Activated CD8-positive, alpha-beta memory T cell treated with anti-CD3 and anti-CD28 coated beads, Interleukin-2, amount 50 U/mL, for 24 hours (primary cell): ENCODE data around the gene CLEC4C.

Experiments used
- DNase-seq: peaks from one replicate; pipeline ENCODE4 v3.0.0-alpha.2; 2020; ENCODE audit errors: extremely low read depth

Gene CLEC4C

DNA sequence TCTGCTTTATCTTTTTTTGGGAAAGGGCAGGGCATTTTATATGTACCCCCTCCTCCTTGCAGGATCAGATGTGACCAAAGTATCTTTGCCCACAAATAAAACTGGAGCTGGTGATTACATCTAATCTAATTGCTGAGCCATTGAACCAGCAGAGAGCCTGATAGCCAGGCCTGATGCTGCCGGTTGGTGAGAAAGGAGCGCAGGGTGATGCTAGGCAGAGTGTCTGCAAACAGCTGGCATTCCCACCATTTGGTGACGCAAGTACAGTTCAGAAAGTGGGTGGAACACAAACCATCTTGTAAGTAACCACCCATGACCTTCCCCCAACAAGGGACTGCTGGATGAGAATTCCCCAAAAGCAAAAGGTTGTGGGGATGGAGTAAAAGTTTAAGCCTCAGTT is 23.2 kb downstream of the CLEC4C start:
- no peak for DNase-seq

- no peak for DNase-seq
Measured at GRCh38 chr12:7719946-7720730, 27.0 kb downstream of the CLEC4C start.

GRCh38 chr12:7716381-7716780 is 30.8 kb downstream of the CLEC4C start:
- no peak for DNase-seq

- no peak for DNase-seq
Measured at GRCh38 chr12:7712841-7713442, 34.2 kb downstream of the CLEC4C start.

DNA sequence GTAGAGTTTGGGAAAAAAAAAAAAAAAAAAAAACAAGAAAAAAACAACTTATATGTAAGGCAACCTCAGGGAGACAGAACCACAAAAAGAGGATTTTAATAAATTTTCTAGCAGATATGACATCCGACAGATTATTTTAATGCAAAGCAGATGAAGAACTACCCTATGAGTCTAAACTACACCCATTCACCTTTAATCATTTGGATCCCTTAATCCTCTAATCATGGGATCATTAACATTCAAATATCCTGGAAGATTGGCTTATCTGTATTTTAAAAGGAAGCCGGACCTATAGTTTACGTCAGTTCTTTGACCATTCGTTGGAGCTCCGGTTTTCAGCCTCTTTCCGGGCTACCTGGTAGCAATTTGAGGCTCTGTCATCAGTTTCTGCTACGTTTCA is 36.0 kb downstream of the CLEC4C start, which contains the start of gene DPPA3:
DPPA3 (plus strand) TSS at position 301 of the 400 bp plus-strand sequence. CDS start 138 bp downstream, outside the sequence.
- DNase-seq, result no peak

GRCh38 chr12:7709969-7710675 is 37.1 kb downstream of the CLEC4C start:
- no peak for DNase-seq

- no peak for DNase-seq
Measured at GRCh38 chr12:7705846-7706245, 41.3 kb downstream of the CLEC4C start.

DNA sequence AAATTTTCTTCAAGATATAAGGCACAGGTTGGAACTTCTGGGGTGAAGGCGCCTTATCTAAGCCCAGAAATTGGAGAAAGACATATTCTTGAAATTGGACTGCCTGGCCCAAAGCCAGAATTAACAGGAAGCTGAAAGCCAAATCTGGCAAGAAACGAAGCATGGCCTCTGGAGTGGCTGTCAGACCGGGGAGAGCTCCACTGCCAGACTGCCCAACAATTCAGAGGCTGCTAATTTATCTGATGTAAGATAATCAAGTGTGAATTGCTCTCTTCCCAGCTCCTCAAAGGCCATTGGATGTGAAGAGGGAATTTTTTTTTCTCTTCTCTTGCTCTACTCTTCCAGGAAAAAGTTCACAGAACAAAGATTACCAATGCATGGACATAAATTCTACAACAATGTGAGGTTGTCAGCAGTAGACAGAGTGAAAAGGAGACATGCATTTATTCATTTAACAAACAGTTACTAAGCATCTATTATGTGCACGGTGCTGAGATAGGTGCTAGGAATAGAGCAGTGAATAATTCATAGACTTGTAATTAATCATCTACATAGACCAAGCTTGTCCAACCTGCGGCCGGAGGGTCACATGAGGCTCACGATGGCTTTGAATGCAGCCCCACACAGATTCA is 51.5 kb downstream of the CLEC4C start, which contains the start of gene GDF3:
GDF3 (minus strand) TSS at position 210 of the 632 bp plus-strand sequence; CDS start at position 163, 47 bp downstream.
- DNase-seq, result no peak

DNA sequence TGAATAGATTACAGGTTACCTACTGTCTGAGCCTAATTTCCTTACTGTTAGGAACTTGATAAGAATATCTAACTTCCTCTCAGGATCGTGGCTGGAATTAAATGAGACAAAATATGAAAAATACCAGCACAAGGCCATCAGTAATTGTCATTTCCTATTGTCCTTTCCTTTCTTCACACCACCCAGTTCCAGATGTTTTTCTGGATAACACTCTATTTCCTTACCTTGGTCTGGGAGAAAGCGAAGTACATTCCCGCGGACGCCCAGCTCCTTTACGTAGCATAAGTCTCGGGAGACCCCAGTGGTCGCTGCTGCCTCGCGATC is 52.0 kb downstream of the CLEC4C start:
- no peak for DNase-seq

DNA sequence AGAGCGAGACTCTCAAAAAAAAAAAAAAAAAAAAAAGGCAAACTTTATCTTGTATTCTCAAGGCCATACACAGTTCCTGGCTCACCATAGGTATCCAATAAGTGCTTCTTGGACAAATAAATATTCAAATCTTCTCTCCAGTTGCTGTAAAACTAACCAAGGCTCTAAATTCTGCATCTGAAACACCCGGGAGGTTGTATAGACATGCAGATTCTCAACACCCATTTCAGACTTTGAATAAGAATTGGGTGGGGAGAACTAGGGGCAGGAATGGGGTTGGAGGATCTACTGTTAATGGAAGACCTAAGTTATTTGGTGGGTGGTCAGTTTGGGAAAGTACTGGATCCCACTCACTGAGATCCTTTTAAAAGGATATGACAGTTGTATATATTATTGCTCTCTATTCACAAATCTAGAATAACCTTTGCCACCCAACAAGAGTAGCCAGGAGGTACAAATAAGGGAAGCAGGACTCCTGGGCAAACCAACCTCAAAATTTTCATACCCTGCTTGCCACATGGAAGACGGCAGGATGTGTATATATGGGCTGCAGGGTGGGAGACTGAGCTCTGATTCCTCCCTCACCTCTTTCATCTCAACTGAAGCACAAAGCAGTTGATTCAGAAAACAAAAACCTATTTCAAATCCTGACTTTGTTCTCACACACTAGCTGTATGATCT is 52.5 kb downstream of the CLEC4C start:
- no peak for DNase-seq

DNA sequence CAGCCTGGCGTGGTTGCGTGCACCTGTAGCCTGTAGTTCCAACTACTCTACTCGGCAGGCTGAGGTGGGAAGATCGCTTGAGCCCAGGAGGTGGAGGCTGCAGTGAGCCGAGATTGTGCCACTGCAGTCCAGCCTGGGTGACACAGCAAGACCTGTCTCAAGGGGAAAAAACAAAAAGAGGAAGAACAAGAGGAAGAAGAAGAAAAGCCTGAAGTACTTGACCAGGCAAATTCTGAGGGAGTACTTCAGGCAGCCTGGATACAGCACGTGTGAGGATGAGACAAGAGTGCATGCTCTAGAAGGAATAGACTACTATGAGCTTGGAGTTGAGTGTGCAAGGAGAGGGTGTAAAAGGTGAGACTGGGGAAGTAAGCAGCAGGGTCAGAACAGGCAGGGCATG is 53.4 kb downstream of the CLEC4C start:
- no peak for DNase-seq

DNA sequence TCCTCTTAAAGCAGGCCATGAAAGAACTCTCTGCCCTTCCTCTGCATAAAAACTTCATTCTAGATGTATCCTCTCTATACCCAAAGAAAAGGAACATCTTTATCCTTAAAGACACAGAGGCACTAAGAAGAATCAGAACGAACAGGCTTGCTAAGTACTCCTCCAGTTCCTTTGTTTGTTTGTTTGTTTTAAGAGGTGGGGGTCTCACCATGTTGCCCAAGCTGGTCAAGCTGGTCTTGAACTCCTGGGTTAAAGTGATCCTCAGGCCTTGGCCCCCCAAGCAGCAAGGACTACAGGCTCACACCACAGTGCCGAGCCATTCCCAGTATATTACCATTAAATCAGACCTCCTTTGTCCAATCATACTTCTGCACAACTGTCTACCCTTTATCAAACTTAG is 65.6 kb downstream of the CLEC4C start:
- no peak for DNase-seq
